Left forelimb (tissue), 1 donor: Measurements from ENCODE around the gene PSORS1C1.
"Not testable (repeated sequence)": the region's sequence is repeated elsewhere in the genome, so short reads cannot be mapped to it uniquely, and the experiment has no call there.

ENCODE experiments used
- DNase-seq: peaks from one replicate; pipeline ENCODE4 v3.0.0-alpha.2; 2018; ENCODE audit warnings: low spot score

Gene PSORS1C1

GRCh38 chr6:31178143-31179041 lies 63.8 kb downstream of the PSORS1C1 start:
- no peak for DNase-seq

GRCh38 chr6:31179042-31179386 lies 64.4 kb downstream of the PSORS1C1 start:
- DNase-seq: no peak

GRCh38 chr6:31179896-31180295 lies 65.3 kb downstream of the PSORS1C1 start:
- DNase-seq: no peak

GRCh38 chr6:31180500-31180899 lies 65.9 kb downstream of the PSORS1C1 start:
- no peak for DNase-seq

DNA sequence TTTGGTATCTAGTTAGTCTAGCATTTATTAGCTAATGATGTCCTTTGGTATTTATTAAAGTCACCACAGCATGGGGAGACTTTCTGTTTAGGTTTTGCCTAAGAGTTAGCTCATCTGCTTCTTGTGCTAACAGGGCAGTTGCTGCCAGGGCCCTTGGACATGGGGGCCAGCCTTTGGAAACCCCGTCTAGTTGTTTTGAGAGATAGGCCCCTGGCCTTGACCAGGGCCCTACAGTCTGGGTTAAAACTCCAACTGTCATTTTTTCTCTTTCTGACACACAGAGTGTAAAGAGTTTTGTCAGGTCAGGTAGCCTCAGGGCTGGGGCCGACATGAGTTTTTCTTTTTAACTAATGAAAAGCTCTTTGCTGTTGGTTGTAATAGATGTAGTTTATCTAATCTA lies 68.7 kb downstream of the PSORS1C1 start:
- not testable (repeated sequence) for DNase-seq

- not testable (repeated sequence) for DNase-seq
Observed at GRCh38 chr6:31183859-31184258, 69.3 kb downstream of the PSORS1C1 start.

GRCh38 chr6:31185695-31186051 lies 71.1 kb downstream of the PSORS1C1 start:
- not testable (repeated sequence) for DNase-seq

GRCh38 chr6:31186052-31186734 lies 71.6 kb downstream of the PSORS1C1 start:
- no peak for DNase-seq

GRCh38 chr6:31187780-31188194 lies 73.2 kb downstream of the PSORS1C1 start:
- DNase-seq: no peak

DNA sequence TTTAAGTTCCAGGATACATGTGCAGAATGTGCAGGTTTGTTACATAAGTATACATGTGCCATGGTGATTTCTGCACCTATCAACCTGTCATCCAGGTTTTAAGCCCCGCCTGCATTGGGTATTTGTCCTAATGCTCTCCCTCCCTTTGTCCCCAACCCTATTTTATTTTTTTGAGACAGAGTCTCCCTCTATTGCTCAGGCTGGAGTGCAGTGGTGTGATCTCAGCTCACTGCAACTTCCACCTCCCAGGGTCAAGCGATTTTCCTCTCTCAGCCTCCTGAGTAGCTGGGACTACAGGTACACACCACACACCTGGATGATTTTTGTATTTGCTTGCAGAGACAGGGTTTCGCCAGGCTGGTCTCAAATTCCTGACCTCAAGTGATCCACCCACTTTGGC lies 74.6 kb downstream of the PSORS1C1 start:
- DNase-seq: not testable (repeated sequence)
